Heart right ventricle (tissue), 16 donors: ENCODE measurements around the gene NUDT4. TPM values are rescaled to one million over a fixed set of nuclear protein-coding genes. Genes with fewer than 3 reads are reported as not detected.
A peak's percentile ranks its signal among the peaks of the same experiment; 100 is the strongest.

Experiments
- ATAC-seq, 8 donors: fragments of 200-7000 bp; cut with Tn5 transposase; one replicate each; pipeline ENCODE4 v1.9.1; 2020; ENCODE audit warnings: mild to moderate bottlenecking in 8 of 8, moderate library complexity in 8 of 8, moderate number of reproducible peaks in 1 of 8
- DNase-seq, 2 donors: peaks; one replicate each; pipeline ENCODE4 v3.0.0-alpha.2; 2020
- H3K27ac ChIP-seq, 10 donors: fragments of 200-600 bp; sonication (generic) in 2 of 10; one replicate each; pipeline versions ENCODE4 v1.5.0 to v1.8.0; 2020 to 2022; ENCODE audit warnings: mild to moderate bottlenecking in 3 of 10
- H3K27me3 ChIP-seq, 7 donors: fragments of 200-600 bp; one replicate each; pipeline ENCODE4 v1.8.0; 2021 to 2022; ENCODE audit warnings: mild to moderate bottlenecking in 2 of 7
- H3K36me3 ChIP-seq, 9 donors: fragments of 200-600 bp; sonication (generic) in 1 of 9; one replicate each; pipeline versions ENCODE4 v1.5.0 to v1.8.0; 2020 to 2022; ENCODE audit warnings: mild to moderate bottlenecking in 2 of 9
- H3K4me1 ChIP-seq, 9 donors: fragments of 200-600 bp; sonication (generic) in 1 of 9; one replicate each; pipeline versions ENCODE4 v1.5.0 to v1.8.0; 2020 to 2022; ENCODE audit warnings: mild to moderate bottlenecking in 4 of 9
- H3K4me3 ChIP-seq, 10 donors: fragments of 200-600 bp; sonication (generic) in 2 of 10; one replicate each; pipeline versions ENCODE4 v1.5.0 to v1.8.0; 2020 to 2022; ENCODE audit warnings: mild to moderate bottlenecking in 7 of 10, moderate library complexity in 2 of 10
- H3K9me3 ChIP-seq, 11 donors: fragments of 200-600 bp in 10 of 11; sonication (generic) in 2 of 11; one replicate each; pipeline versions ENCODE4 v1.5.0 to v1.8.0; 2013 to 2022; ENCODE audit warnings: mild to moderate bottlenecking in 2 of 11, control low read depth in 1 of 11, moderate library complexity in 1 of 11
- CTCF ChIP-seq, 9 donors: fragments of 200-600 bp; sonication (generic) in 2 of 9; IDR thresholded peaks; one replicate each; pipeline versions ENCODE4 v1.5.0 to v1.8.0; 2021 to 2022; ENCODE audit warnings: antibody characterized with exemption in 9 of 9, mild to moderate bottlenecking in 5 of 9, moderate library complexity in 1 of 9
- WGBS, 2 donors: extraction: QIAGEN DNeasy Blood & Tissue Kit; methylation state at CpG; one replicate each; pipeline ENCODE4 v1.1.7; 2013; ENCODE audit warnings: inconsistent platforms in 1 of 2; 5-methylcytosine and 5-hydroxymethylcytosine counted together
- intact Hi-C, 10 donors: fragments of 100-400 bp; cut with DNase I; formaldehyde crosslinking; loops; one replicate each; pipeline versions ENCODE4 v1.11.1 to v1.14.2; 2022
- polyA plus RNA-seq, 2 donors: library from polyadenylated mRNA; stranded (reverse); fragments of 200-250 nt; gene quantifications; one replicate each; pipeline ENCODE4 v1.2.3, GENCODE V29; 2013
- total RNA-seq, 10 donors: library from RNA; stranded (reverse); fragmentation: NEBNext Ultra II Directional in 3 of 10; extraction: Animal tissue kit (Norgen Biotek cat#: 25700) in 3 of 10; gene quantifications; one replicate each; pipeline versions ENCODE4 v1.2.1 to v1.2.4, GENCODE V29; 2021 to 2023
- donor health status: Arrhythmogenic right ventricular cardiomyopathy.
- donor health status: ischemic (EF 13 %, LVEDD 7.1; RV severe dilation, severe dysfunction).
- donor health status: healthy with polysubstance abuse.
- donor health status: DM: no; HTN: yes; CAD: no.
- donor health status: DM: no; HTN: no; CAD: no.
- donor health status: ischemic (EF 25% LVEDD 6.9; RV normal size, moderate dysfunction).
- donor health status: ischemic (EF 25% LVEDD 5.7; RV mildly dilated, moderate dysfunction).
- donor health status: healthy.
- donor health status: DM: yes; HTN: yes; CAD: no.
- donor health status: Ischemic cardiomyopathy.
- donor health status: ischemic (EF 35%, LVEDD 5.7; RV mildly dilated, moderate dysfunction).
- donor health status: nonischemic (EF 11% LVEDD 7.7; RV severe dilation, severe dysfunction).
- donor health status: DM: yes; HTN: yes; CAD: no.
- donor health status: PGD.
- donor health status: ischemic (EF 29% LVEDD 5.4; RV normal size, mild dysfunction).
- donor health status: nonischemic (EF 23%, LVEDD 6.1; RV moderate dilation, normal function).

The NUDT4 gene
- total and polyA plus RNA-seq, 12 donors: 61.1 to 663 (median 210) TPM

GRCh38 chr12:93341409-93342049 lies 36.2 kb upstream of the NUDT4 start:
- H3K9me3 ChIP-seq: no peaks in the 10 kb centered on the region
- intact Hi-C loops: no loop called here
- ATAC-seq (peak in 1 of 8 donors; percentile 11), DNase-seq (no peak)
- WGBS, 2 donors: 46 to 49% methylated on average over 3 of the region's 3 CpGs
- no peak overlapping the region for H3K27ac ChIP-seq
- H3K27me3 ChIP-seq: no peaks in the 10 kb centered on the region
- no peak for TF ChIP-seq CTCF (IDR thresholded peaks at IDR 0.05)
- H3K36me3 ChIP-seq: no peaks in the 10 kb centered on the region
- peaks cover 0 to 4% (median 0%) of the 10 kb centered on the region in 9 donors for H3K4me1 ChIP-seq
- no peak overlapping the region for H3K4me3 ChIP-seq

- DNase-seq (no peak), ATAC-seq (peak in 2 of 8 donors; percentile 20 to 42)
- H3K4me3 ChIP-seq: no peak overlapping the region
- WGBS, 2 donors: 61 to 65% methylated on average over 8 of the region's 8 CpGs
- TF ChIP-seq CTCF (IDR thresholded peaks at IDR 0.05): no peak
- H3K4me1 ChIP-seq: peaks cover 0 to 9% (median 0%) of the 10 kb centered on the region in 9 donors
- no peaks in the 10 kb centered on the region for H3K9me3 ChIP-seq
- H3K27ac ChIP-seq: no peak overlapping the region
- intact Hi-C loops: no loop called here
- no peaks in the 10 kb centered on the region for H3K27me3 ChIP-seq
- no peaks in the 10 kb centered on the region for H3K36me3 ChIP-seq
Observed at GRCh38 chr12:93347054-93347785, 30.5 kb upstream of the NUDT4 start.

GRCh38 chr12:93348575-93349435 lies 28.9 kb upstream of the NUDT4 start:
- Histone ChIP-seq H3K27me3 (no peaks in the 10 kb centered on the region), H3K36me3 (no peaks in the 10 kb centered on the region), H3K9me3 (no peaks in the 10 kb centered on the region), H3K4me3 (no peak overlapping the region), H3K4me1 (peaks cover 0 to 9% (median 0%) of the 10 kb centered on the region in 9 donors), H3K27ac (no peak overlapping the region)
- ATAC-seq: peak in 3 of 8 donors; percentile 32 to 59 (median 58)
- TF ChIP-seq CTCF (IDR thresholded peaks at IDR 0.05): no peak
- intact Hi-C loops: no loop called here
- WGBS, 2 donors: 75 to 77% methylated on average over 10 of the region's 10 CpGs
- DNase-seq: no peak

- no peaks in the 10 kb centered on the region for H3K36me3 ChIP-seq
- WGBS, 2 donors: 98 to 100% methylated on average over 1 of the region's 1 CpG
- no peak overlapping the region for H3K27ac ChIP-seq
- H3K4me3 ChIP-seq: no peak overlapping the region
- ATAC-seq (no peak), DNase-seq (no peak)
- no peaks in the 10 kb centered on the region for H3K27me3 ChIP-seq
- TF ChIP-seq CTCF (IDR thresholded peaks at IDR 0.05): no peak
- intact Hi-C loops: no loop called here
- peaks cover 0 to 9% (median 0%) of the 10 kb centered on the region in 9 donors for H3K4me1 ChIP-seq
- H3K9me3 ChIP-seq: no peaks in the 10 kb centered on the region
Observed at GRCh38 chr12:93351726-93352125, 26.0 kb upstream of the NUDT4 start.
